Measurements from ENCODE around the gene LIN37. TPM values are rescaled to one million over a fixed set of nuclear protein-coding genes. Genes with fewer than 3 reads are reported as not detected.

The LIN37 gene
- total RNA-seq, 1 experiment from 2014 or later = 23.5 TPM

GRCh38 chr19:35722461-35722860, 25.9 kb upstream of the LIN37 start:
- Histone ChIP-seq H3K4me3 (ENCODE audit: low read depth in 2 of 2, low read length in 2 of 2) (no peak overlapping the region), H3K27me3 (ENCODE audit: control insufficient read depth, insufficient read depth, low read length) (no peaks in the 10 kb centered on the region), H3K4me1 (ENCODE audit: control insufficient read depth, insufficient read depth, low read length) (peaks cover 7% of the 10 kb centered on the region), H3K36me3 (ENCODE audit: control insufficient read depth, insufficient read depth, low read length) (peaks cover 26% of the 10 kb centered on the region; the same call in 1 of the 2 replicates), H3K9me3 (ENCODE audit: control insufficient read depth, insufficient read depth, low read depth, low read length) (no peaks in the 10 kb centered on the region), H3K27ac (ENCODE audit: low read length) (no peak overlapping the region)
- in situ Hi-C loops (cut with HindIII; ENCODE audit: low pct_unique_long_range_greater_than_20kb, low sequenced_read_pairs) (no loop called here), intact Hi-C loops (cut with micrococcal nuclease; ENCODE audit: unreplicated experiment) (no loop called here)
- POLR2A ChIA-PET = no interaction called here
- no peak for DNase-seq (ENCODE audit: low read depth, low spot score)
- CTCF ChIA-PET = no interaction called here
- ATAC-seq = no peak
- BruUV-seq (replicated peaks) = no TSS peak
- no peak for TF ChIP-seq TCF7L2 (IDR thresholded peaks at IDR 0.05; ENCODE audit: low read depth, low read length)
- TF ChIP-seq REST (IDR thresholded peaks at IDR 0.05; ENCODE audit: insufficient read depth in 1 of 2, low read depth in 2 of 2, low read length in 1 of 2) = no peak
- TF ChIP-seq SIN3A (IDR thresholded peaks at IDR 0.05; ENCODE audit: borderline replicate concordance, insufficient read depth, low read depth, low read length) = no peak
- no peak for TF ChIP-seq POLR2AphosphoS5 (IDR thresholded peaks at IDR 0.05; ENCODE audit: low read depth, low read length)
- TF ChIP-seq CTCF (IDR thresholded peaks at IDR 0.05) = no peak

GRCh38 chr19:35722897-35723296, 25.5 kb upstream of the LIN37 start:
- CTCF ChIA-PET = no interaction called here
- Histone ChIP-seq H3K4me3 (ENCODE audit: low read depth in 2 of 2, low read length in 2 of 2) (no peak overlapping the region), H3K27me3 (ENCODE audit: control insufficient read depth, insufficient read depth, low read length) (no peaks in the 10 kb centered on the region), H3K27ac (ENCODE audit: low read length) (no peak overlapping the region), H3K9me3 (ENCODE audit: control insufficient read depth, insufficient read depth, low read depth, low read length) (no peaks in the 10 kb centered on the region), H3K36me3 (ENCODE audit: control insufficient read depth, insufficient read depth, low read length) (peaks cover 26% of the 10 kb centered on the region; the same call in 1 of the 2 replicates), H3K4me1 (ENCODE audit: control insufficient read depth, insufficient read depth, low read length) (peaks cover 7% of the 10 kb centered on the region)
- ATAC-seq = no peak
- BruUV-seq (replicated peaks) = no TSS peak
- intact Hi-C loops (cut with micrococcal nuclease; ENCODE audit: unreplicated experiment) (no loop called here), in situ Hi-C loops (cut with HindIII; ENCODE audit: low pct_unique_long_range_greater_than_20kb, low sequenced_read_pairs) (no loop called here)
- POLR2A ChIA-PET = no interaction called here
- no peak for TF ChIP-seq SIN3A (IDR thresholded peaks at IDR 0.05; ENCODE audit: borderline replicate concordance, insufficient read depth, low read depth, low read length)
- TF ChIP-seq POLR2AphosphoS5 (IDR thresholded peaks at IDR 0.05; ENCODE audit: low read depth, low read length) = no peak
- no peak for TF ChIP-seq REST (IDR thresholded peaks at IDR 0.05; ENCODE audit: insufficient read depth in 1 of 2, low read depth in 2 of 2, low read length in 1 of 2)
- no peak for TF ChIP-seq TCF7L2 (IDR thresholded peaks at IDR 0.05; ENCODE audit: low read depth, low read length)
- no peak for TF ChIP-seq CTCF (IDR thresholded peaks at IDR 0.05)
- DNase-seq (ENCODE audit: low read depth, low spot score) = no peak

All from Panc1 (cell line).